GM10266 (cell line): Measurements from ENCODE around the gene CDH1.
A peak's percentile ranks its signal among the peaks of the same experiment; 100 is the strongest.
"Not testable (repeated sequence)": the region's sequence is repeated elsewhere in the genome, so short reads cannot be mapped to it uniquely, and the experiment has no call there.

Experiments
- DNase-seq: peaks from one replicate; pipeline ENCODE4 v3.0.0; 2012; ENCODE audit errors: extremely low spot score
- TF ChIP-seq, protein P1 (sequence below): IDR thresholded peaks from 2 replicates; pipeline ENCODE4 v1.5.1; 2012; ENCODE audit warnings: mild to moderate bottlenecking, low read depth; ENCODE audit not compliant: control insufficient read depth, insufficient read depth; ENCODE audit errors: missing control alignments

Gene CDH1

DNA sequence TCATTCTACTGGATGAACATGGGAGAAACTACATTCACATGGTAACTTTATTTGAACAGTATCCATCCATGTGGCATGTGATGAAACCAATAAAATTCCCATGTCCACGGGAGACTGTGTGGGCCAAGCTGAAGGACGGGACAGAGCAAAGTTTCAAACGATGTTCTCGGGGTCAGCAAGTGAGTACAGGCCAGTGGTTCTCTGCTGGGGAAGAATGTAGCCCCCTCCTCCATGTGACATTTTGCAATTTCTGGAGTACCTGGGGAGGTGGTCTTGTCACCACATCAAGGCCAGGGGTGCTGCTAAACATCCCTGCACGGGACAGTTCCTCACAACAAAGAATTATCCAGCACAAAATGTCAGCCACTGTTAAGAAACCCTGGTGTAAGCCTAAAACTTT is 98.9 kb downstream of the CDH1 start:
- TF ChIP-seq, protein P1, sequence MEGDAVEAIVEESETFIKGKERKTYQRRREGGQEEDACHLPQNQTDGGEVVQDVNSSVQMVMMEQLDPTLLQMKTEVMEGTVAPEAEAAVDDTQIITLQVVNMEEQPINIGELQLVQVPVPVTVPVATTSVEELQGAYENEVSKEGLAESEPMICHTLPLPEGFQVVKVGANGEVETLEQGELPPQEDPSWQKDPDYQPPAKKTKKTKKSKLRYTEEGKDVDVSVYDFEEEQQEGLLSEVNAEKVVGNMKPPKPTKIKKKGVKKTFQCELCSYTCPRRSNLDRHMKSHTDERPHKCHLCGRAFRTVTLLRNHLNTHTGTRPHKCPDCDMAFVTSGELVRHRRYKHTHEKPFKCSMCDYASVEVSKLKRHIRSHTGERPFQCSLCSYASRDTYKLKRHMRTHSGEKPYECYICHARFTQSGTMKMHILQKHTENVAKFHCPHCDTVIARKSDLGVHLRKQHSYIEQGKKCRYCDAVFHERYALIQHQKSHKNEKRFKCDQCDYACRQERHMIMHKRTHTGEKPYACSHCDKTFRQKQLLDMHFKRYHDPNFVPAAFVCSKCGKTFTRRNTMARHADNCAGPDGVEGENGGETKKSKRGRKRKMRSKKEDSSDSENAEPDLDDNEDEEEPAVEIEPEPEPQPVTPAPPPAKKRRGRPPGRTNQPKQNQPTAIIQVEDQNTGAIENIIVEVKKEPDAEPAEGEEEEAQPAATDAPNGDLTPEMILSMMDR, result no peak
- DNase-seq, result no peak

DNA sequence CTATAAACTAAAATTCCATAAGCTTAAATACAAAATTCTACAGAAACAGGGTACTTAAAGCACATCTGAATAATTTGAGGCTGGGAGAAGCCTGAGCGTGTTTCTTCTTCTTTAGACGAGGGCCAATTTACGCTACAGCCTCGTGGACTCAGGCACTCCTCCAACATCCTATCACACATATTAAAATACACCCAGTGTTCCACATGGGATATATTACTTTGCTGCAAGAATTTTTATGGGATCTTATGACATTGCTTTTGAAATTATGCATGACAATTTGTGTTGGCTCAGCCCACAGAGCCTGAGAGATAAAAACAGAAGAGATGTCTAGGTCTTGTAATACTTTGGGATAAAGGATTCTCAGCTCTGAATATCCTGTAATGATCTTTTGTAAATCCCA is 102.7 kb downstream of the CDH1 start:
- TF ChIP-seq, protein P1, result no peak
- no peak for DNase-seq

DNA sequence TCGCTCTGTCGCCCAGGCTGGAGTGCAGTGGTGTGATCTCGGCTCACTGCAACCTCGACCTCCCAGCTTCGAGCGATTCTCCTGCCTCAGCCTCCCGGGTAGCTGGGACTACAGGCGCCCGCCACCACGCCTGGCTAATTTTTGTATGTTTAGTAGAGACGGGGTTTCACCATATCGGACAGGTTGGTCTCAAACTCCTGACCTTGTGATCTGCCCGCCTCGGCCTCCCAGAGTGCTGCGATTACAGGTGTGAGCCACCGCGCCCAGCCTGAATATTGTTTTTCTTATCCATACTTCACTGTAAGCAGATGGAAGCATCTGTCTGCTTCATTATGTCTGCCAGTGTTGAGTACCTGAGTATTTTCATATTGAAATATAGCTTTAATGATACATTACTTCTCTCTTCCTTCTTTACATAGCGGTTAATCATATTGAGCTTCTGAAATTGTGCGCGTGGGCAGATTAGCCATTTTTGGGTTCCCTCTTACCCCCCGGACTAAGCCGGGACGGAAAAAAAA is 105.9 kb downstream of the CDH1 start:
- not testable (repeated sequence) for DNase-seq

DNA sequence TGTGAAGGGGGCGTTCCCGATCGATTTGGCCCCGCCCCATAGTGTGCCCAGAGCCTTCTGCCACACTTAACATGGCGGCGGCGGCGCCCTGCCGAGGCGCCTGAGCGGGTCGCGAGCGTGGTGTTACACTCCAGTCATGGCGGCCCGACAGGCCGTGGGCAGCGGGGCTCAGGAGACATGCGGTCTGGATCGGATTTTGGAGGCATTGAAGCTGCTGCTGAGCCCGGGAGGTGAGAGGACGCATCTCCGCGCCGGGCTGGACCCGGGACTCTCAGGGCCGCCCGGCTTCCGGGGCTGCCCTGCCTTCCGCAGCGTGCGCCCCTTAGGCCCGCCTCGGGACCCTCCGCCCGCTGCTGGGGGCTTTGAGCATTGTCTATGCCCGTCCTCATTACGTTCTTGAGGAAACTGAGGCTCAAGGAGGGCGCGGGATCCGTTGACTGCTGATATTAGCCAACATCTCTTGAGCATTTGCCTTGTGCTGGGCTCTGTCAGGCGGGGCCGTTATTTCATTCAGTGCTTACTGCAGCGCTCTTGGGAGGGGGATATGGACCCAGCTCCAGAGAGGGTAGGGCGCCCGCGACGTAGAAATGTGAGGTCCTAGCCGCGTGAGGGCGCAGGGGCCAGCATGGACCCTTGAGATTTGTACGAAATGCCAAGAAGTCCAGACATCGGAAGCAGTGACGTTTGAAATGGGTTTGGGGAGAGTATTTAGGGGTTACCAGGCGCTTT is 106.6 kb downstream of the CDH1 start, which contains the start of gene TANGO6:
Gene TANGO6, plus strand, starts transcription at position 50 of the 729 bp plus-strand sequence. Its CDS starts 87 bp downstream, at position 137.
- TF ChIP-seq, protein P1, result peak; percentile 39
- DNase-seq, result peak; percentile 88

DNA sequence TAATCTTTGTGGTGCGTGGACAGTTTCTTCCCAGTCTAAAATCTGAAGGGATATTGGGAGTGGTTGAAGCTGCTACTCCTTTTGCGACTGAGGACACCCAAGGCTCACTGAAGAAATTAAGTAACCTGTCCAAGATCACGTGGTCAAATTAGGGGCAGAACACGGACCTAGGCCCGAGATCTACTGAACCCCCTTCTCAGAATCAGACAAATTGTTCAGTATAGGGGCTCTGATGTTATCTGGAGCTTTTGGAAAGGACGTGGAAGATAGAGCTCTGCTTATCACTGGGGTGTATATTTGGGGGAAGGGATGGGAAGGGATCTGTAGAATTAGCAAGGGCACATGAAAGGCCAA is 107.1 kb downstream of the CDH1 start:
- DNase-seq, result peak; percentile 23

DNA sequence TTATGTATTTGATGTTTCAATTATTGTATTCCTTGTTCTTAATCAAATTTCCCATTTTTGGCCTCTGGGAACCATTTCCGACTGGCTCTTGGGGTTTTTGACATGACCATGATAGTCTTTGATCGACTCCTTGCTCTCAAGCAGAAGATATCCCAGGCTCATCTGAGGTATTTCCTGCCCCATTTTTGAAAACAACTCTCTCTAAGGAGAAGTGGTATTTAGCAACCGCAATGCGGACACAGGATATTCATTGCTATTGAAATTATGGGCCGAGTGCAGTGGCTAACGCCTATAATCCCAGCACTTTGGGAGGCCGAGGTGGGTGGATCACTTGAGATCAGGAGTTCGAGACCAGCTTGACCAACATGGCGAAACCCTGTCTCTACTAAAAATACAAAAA is 111.7 kb downstream of the CDH1 start:
- no peak for DNase-seq

More for the DNA sequence above, 107.1 kb downstream of the CDH1 start:
- TF ChIP-seq, protein P1, result no peak

DNA sequence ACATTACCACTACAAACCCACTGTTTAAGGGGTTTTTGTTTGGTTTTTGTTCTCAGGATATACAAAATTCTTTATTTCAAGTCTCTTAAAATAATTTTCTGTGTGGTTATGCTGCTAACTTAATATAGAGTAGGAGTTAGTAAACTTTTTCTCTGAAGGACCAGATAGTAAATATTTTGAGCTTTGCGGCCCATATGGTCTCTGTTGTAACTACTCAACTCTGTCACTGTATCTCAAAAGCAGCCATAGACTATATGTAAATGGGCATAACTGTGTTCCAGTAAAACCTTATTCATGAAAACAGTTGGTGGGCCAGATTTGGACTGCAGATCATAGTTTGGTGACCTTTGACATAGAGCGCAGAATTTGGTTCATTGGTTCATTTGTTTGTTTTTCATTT is 113.4 kb downstream of the CDH1 start:
- no peak for DNase-seq
- TF ChIP-seq, protein P1, result no peak

More for the DNA sequence above, 111.7 kb downstream of the CDH1 start:
- TF ChIP-seq, protein P1, result no peak
